GM12878 (cell line): Measurements from ENCODE around the gene STX8. TPM values are rescaled to one million over a fixed set of nuclear protein-coding genes. Genes with fewer than 3 reads are reported as not detected.

Experiments
- ATAC-seq: fragments of 200-7000 bp; cut with Tn5 transposase; 3 replicates; pipeline ENCODE4 v1.9.1; 2020; ENCODE audit warnings: mild to moderate bottlenecking, moderate library complexity
- BruUV-seq: library from RNA; stranded (reverse); fragments of 400-500 nt; replicated peaks from 2 replicates; lab custom pipeline; 2021; lab: Mats Ljungman, UMichigan
- CTCF ChIA-PET: fragments of 300-600 bp; sonication (Branson Sonifier 250); formaldehyde crosslinking; extraction: SDS; loops from one replicate; lab custom pipeline; 2021; ENCODE audit warnings: inconsistent platforms; lab: Yijun Ruan, JAX
- POLR2A ChIA-PET: fragments of 350-600 bp; formaldehyde crosslinking; extraction: SDS; loops from one replicate; lab custom pipeline; 2021; ENCODE audit warnings: inconsistent platforms; lab: Charles Lee
- RAD21 ChIA-PET: fragments of 300-600 bp; sonication (Branson Sonifier 250); formaldehyde crosslinking; loops from one replicate; lab custom pipeline; 2023; ENCODE audit warnings: antibody characterized with exemption; ENCODE audit not compliant: unreplicated experiment; lab: Charles Lee
- SMC1A ChIA-PET: fragments of 300-600 bp; sonication (Branson Sonifier 250); formaldehyde crosslinking; loops from one replicate; lab custom pipeline; 2023; ENCODE audit not compliant: unreplicated experiment, uncharacterized antibody; lab: Charles Lee
- DNase-seq: peaks from one replicate; pipeline ENCODE4 v3.0.0-alpha.2; 2011; ENCODE audit warnings: low read depth, low spot score
- FAIRE-seq: peaks from 3 replicates; lab custom pipeline; 2011; peaks lifted over from hg19 to GRCh38; lab: Jason Lieb, UNC
- H2AFZ ChIP-seq: 2 replicates; pipeline ENCODE4 v1.6.0; 2011; ENCODE audit warnings: low read depth, low read length, control low read depth; ENCODE audit not compliant: control insufficient read depth
- H3K27ac ChIP-seq: 2 replicates; pipeline ENCODE4 v1.5.1; 2011; ENCODE audit warnings: control low read depth; ENCODE audit not compliant: control insufficient read depth, insufficient read depth
- H3K27me3 ChIP-seq, 2 experiments: replicated peaks in 1 of 2; 2 replicates each; pipeline versions ENCODE4 v1.6.0 to v1.6.1; 2011; ENCODE audit warnings: low read length in 1 of 2; ENCODE audit not compliant: control insufficient read depth in 2 of 2, insufficient read depth in 2 of 2
- H3K36me3 ChIP-seq, 2 experiments: 2 replicates each; pipeline ENCODE4 v1.5.1; 2011; ENCODE audit warnings: low read length in 1 of 2; ENCODE audit not compliant: control insufficient read depth in 2 of 2, insufficient read depth in 2 of 2
- H3K4me1 ChIP-seq: 2 replicates; pipeline ENCODE4 v1.6.1; 2011; ENCODE audit warnings: mild to moderate bottlenecking, low read length, moderate library complexity, mixed read lengths; ENCODE audit not compliant: control insufficient read depth, insufficient read depth
- H3K4me2 ChIP-seq: 2 replicates; pipeline ENCODE4 v1.6.0; 2011; ENCODE audit warnings: control low read depth; ENCODE audit not compliant: control insufficient read depth, insufficient read depth
- H3K4me3 ChIP-seq: fragments of 200-600 bp; sonication (generic); 2 replicates; pipeline ENCODE4 v1.5.1; 2016
- H3K79me2 ChIP-seq: 2 replicates; pipeline ENCODE4 v1.6.0; 2011; ENCODE audit warnings: low read length; ENCODE audit not compliant: control insufficient read depth, insufficient read depth
- H3K9ac ChIP-seq: 2 replicates; pipeline ENCODE4 v1.8.0; 2011; ENCODE audit warnings: low read length, control low read depth, mixed read lengths; ENCODE audit not compliant: control insufficient read depth, insufficient read depth
- H3K9me3 ChIP-seq: replicated peaks from 3 replicates; pipeline ENCODE4 v1.5.1; 2011; ENCODE audit warnings: mild to moderate bottlenecking, low read length; ENCODE audit not compliant: control insufficient read depth, insufficient read depth
- H4K20me1 ChIP-seq: 2 replicates; pipeline ENCODE4 v1.6.0; 2011; ENCODE audit not compliant: control insufficient read depth, insufficient read depth
- BCLAF1 ChIP-seq: fragments of 450-650 bp; IDR thresholded peaks from 2 replicates; pipeline ENCODE4 v1.6.1; 2017; ENCODE audit warnings: antibody characterized with exemption, mild to moderate bottlenecking, moderate library complexity
- CBX5 ChIP-seq: sonication (generic); IDR thresholded peaks from 2 replicates; pipeline ENCODE4 v1.6.1; 2016; ENCODE audit warnings: low read depth, moderate library complexity, mild to moderate bottlenecking, inconsistent platforms
- ESRRA ChIP-seq: IDR thresholded peaks from 2 replicates; pipeline ENCODE4 v1.6.1; 2012; ENCODE audit warnings: mild to moderate bottlenecking, low read length, improper control_type of control experiment
- HCFC1 ChIP-seq: fragments of 150-350 bp; IDR thresholded peaks from 2 replicates; pipeline ENCODE4 v1.6.1; 2014; ENCODE audit warnings: low read length
- HDAC6 ChIP-seq: fragments of 200-600 bp; sonication (generic); IDR thresholded peaks from one replicate; pipeline ENCODE4 v1.8.0; 2017; ENCODE audit warnings: antibody characterized with exemption; ENCODE audit not compliant: unreplicated experiment
- HSF1 ChIP-seq: fragments of 150-350 bp; IDR thresholded peaks from 2 replicates; pipeline ENCODE4 v1.6.1; 2014; ENCODE audit warnings: mild to moderate bottlenecking, low read depth, low read length
- NFXL1 ChIP-seq: fragments of 450-650 bp; IDR thresholded peaks from 2 replicates; pipeline ENCODE4 v1.6.1; 2017; ENCODE audit warnings: antibody characterized with exemption, mild to moderate bottlenecking, borderline replicate concordance
- POLR2AphosphoS2 ChIP-seq: IDR thresholded peaks from 2 replicates; pipeline ENCODE4 v1.6.1; 2011; ENCODE audit warnings: low read depth, mild to moderate bottlenecking, low read length, improper control_type of control experiment, moderate library complexity
- ZNF207 ChIP-seq: fragments of 450-650 bp; IDR thresholded peaks from 2 replicates; pipeline ENCODE4 v1.6.1; 2014; ENCODE audit warnings: antibody characterized with exemption, mild to moderate bottlenecking, borderline replicate concordance
- ZNF24 ChIP-seq: fragments of 450-650 bp; IDR thresholded peaks from 2 replicates; pipeline ENCODE4 v1.6.1; 2017; ENCODE audit warnings: antibody characterized with exemption, mild to moderate bottlenecking
- WGBS: methylation state at CpG from one replicate; pipeline ENCODE4 v1.1.6; 2016; ENCODE audit warnings: low lambda C conversion rate; ENCODE audit not compliant: insufficient replicate concordance, insufficient coverage; ENCODE audit errors: missing lambda C conversion rate; 5-methylcytosine and 5-hydroxymethylcytosine counted together
- in situ Hi-C: fragments of 300-500 bp; cut with MboI; formaldehyde crosslinking; loops from 9 replicates; pipeline ENCODE4 v1.14.3; 2018; ENCODE audit warnings: mixed read lengths
- intact Hi-C: fragments of 100-400 bp; cut with micrococcal nuclease; formaldehyde crosslinking; loops from one replicate; pipeline ENCODE4 v1.14.2; 2022; ENCODE audit not compliant: unreplicated experiment
- polyA plus RNA-seq, 11 experiments: library from polyadenylated mRNA; depleted of rRNA in 4 of 11; unstranded in 6 of 11; stranded (reverse) in 5 of 11; fragments of >200 nt; fragmentation: Nextera tagmentation in 4 of 11; fragmentation: Illumina TruSeq in 1 of 11; extraction: Ambion mirVana in 4 of 11; extraction: Trizol in 1 of 11; gene quantifications; 1 replicate in 1 of 11; 2 replicates in 10 of 11; pipeline versions ENCODE4 v1.2.1 to v1.2.3, GENCODE V29; 2011 to 2016; ENCODE audit warnings: inconsistent platforms in 2 of 11, missing spikeins in 2 of 11, low read depth in 1 of 11
- total RNA-seq, 4 experiments: library from RNA; depleted of rRNA in 3 of 4; stranded (reverse); fragments of >200 nt in 3 of 4; fragmentation: Illumina TruSeq in 1 of 4; extraction: Trizol in 1 of 4; gene quantifications; 2 replicates each; pipeline versions ENCODE4 v1.2.1 to v1.2.3, GENCODE V29; 2013 to 2021
- TF ChIP-seq, protein P1 (sequence below): fragments of 450-650 bp; IDR thresholded peaks from 2 replicates; pipeline ENCODE4 v1.6.1; 2016; ENCODE audit warnings: mild to moderate bottlenecking, moderate library complexity, borderline replicate concordance
- TF ChIP-seq, protein P2 (sequence below): fragments of 450-650 bp; formaldehyde crosslinking; IDR thresholded peaks from 2 replicates; pipeline ENCODE4 v1.5.0; 2022; ENCODE audit warnings: mild to moderate bottlenecking, missing genetic modification characterization

The STX8 gene
- total and polyA plus RNA-seq, 10 of the 15 experiments (the other 5 are each of a cell fraction or from before 2014, with no cell fraction given), result 47.9 to 151 (median 72.9) TPM

- SMC1A ChIA-PET, result interaction anchor here (1.5 kb wide), 1 partner anchor 12 kb away, joined by 3 read pairs; no protein-coding TSS in a partner anchor
- no peak for TF ChIP-seq ZNF24
- no peak for TF ChIP-seq HCFC1
- no peak for TF ChIP-seq NFXL1
- TF ChIP-seq ZNF207, result no peak
- TF ChIP-seq, protein P1, sequence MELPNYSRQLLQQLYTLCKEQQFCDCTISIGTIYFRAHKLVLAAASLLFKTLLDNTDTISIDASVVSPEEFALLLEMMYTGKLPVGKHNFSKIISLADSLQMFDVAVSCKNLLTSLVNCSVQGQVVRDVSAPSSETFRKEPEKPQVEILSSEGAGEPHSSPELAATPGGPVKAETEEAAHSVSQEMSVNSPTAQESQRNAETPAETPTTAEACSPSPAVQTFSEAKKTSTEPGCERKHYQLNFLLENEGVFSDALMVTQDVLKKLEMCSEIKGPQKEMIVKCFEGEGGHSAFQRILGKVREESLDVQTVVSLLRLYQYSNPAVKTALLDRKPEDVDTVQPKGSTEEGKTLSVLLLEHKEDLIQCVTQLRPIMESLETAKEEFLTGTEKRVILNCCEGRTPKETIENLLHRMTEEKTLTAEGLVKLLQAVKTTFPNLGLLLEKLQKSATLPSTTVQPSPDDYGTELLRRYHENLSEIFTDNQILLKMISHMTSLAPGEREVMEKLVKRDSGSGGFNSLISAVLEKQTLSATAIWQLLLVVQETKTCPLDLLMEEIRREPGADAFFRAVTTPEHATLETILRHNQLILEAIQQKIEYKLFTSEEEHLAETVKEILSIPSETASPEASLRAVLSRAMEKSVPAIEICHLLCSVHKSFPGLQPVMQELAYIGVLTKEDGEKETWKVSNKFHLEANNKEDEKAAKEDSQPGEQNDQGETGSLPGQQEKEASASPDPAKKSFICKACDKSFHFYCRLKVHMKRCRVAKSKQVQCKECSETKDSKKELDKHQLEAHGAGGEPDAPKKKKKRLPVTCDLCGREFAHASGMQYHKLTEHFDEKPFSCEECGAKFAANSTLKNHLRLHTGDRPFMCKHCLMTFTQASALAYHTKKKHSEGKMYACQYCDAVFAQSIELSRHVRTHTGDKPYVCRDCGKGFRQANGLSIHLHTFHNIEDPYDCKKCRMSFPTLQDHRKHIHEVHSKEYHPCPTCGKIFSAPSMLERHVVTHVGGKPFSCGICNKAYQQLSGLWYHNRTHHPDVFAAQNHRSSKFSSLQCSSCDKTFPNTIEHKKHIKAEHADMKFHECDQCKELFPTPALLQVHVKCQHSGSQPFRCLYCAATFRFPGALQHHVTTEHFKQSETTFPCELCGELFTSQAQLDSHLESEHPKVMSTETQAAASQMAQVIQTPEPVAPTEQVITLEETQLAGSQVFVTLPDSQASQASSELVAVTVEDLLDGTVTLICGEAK, result no peak
- TF ChIP-seq CBX5, result no peak
- no peak for TF ChIP-seq ESRRA
- no peak for TF ChIP-seq HDAC6
- TF ChIP-seq HSF1, result no peak
- no peak for TF ChIP-seq POLR2AphosphoS2
- no peak for TF ChIP-seq BCLAF1
- TF ChIP-seq, protein P2, sequence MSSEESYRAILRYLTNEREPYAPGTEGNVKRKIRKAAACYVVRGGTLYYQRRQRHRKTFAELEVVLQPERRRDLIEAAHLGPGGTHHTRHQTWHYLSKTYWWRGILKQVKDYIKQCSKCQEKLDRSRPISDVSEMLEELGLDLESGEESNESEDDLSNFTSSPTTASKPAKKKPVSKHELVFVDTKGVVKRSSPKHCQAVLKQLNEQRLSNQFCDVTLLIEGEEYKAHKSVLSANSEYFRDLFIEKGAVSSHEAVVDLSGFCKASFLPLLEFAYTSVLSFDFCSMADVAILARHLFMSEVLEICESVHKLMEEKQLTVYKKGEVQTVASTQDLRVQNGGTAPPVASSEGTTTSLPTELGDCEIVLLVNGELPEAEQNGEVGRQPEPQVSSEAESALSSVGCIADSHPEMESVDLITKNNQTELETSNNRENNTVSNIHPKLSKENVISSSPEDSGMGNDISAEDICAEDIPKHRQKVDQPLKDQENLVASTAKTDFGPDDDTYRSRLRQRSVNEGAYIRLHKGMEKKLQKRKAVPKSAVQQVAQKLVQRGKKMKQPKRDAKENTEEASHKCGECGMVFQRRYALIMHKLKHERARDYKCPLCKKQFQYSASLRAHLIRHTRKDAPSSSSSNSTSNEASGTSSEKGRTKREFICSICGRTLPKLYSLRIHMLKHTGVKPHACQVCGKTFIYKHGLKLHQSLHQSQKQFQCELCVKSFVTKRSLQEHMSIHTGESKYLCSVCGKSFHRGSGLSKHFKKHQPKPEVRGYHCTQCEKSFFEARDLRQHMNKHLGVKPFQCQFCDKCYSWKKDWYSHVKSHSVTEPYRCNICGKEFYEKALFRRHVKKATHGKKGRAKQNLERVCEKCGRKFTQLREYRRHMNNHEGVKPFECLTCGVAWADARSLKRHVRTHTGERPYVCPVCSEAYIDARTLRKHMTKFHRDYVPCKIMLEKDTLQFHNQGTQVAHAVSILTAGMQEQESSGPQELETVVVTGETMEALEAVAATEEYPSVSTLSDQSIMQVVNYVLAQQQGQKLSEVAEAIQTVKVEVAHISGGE (CRISPR knock-in tag), result no peak
Measured at GRCh38 chr17:9445424-9445823, 130.2 kb downstream of the STX8 start.

More at GRCh38 chr17:9445424-9445823, 130.2 kb downstream of the STX8 start:
- Histone ChIP-seq H3K4me1 (no peaks in the 10 kb centered on the region), H3K27ac (no peak overlapping the region), H3K9ac (no peak overlapping the region), H3K27me3 (no peaks in the 10 kb centered on the region), H4K20me1 (no peaks in the 10 kb centered on the region), H3K4me2 (no peak overlapping the region), H3K79me2 (no peaks in the 10 kb centered on the region), H3K4me3 (no peak overlapping the region), H2AFZ (no peak overlapping the region), H3K9me3 (no peaks in the 10 kb centered on the region; the same call in 2 of the 3 replicates), H3K36me3 (no peaks in the 10 kb centered on the region)
- FAIRE-seq (no peak), ATAC-seq (no peak), DNase-seq (no peak)
- CTCF ChIA-PET, result no interaction called here
- WGBS, result 88% methylated on average over 7 of the region's 7 CpGs
- BruUV-seq, result no TSS peak
- in situ Hi-C loops (no loop called here), intact Hi-C loops (no loop called here)
- POLR2A ChIA-PET, result interaction anchor here (0.7 kb wide), 1 partner anchor 216 kb away, joined by 3 read pairs; no protein-coding TSS in a partner anchor
- RAD21 ChIA-PET, result interaction anchor here (0.7 kb wide), 1 partner anchor 364 kb away, joined by 5 read pairs; no protein-coding TSS in a partner anchor
